ENCODE results near the gene POLR1G. TPM values are rescaled to one million over a fixed set of nuclear protein-coding genes. Genes with fewer than 3 reads are reported as not detected.

Gene POLR1G
- total and polyA plus RNA-seq, 7 donors, result 6.0 to 12.5 (median 8.8) TPM

DNA sequence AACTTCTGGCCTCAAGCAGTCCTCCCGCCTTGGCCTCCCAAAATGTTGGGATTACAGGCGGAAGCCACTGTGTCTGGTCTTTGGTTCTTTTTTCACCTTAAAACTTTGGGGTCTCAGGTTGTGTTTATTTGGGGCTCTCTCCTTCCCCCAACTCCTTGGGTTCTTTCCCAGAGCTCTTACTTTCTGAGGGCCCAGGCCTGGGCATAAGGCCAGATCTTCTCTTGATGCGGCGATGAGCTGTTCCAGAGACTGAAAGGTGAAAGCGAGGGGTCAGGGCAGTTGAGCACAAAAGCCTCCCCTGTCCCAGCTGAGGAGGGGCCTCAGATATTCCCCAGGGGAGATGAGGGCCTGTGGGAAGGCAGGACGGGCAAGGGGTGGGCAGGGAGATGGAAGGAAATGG lies 7.1 kb downstream of the POLR1G start:
- TF ChIP-seq, protein P1, sequence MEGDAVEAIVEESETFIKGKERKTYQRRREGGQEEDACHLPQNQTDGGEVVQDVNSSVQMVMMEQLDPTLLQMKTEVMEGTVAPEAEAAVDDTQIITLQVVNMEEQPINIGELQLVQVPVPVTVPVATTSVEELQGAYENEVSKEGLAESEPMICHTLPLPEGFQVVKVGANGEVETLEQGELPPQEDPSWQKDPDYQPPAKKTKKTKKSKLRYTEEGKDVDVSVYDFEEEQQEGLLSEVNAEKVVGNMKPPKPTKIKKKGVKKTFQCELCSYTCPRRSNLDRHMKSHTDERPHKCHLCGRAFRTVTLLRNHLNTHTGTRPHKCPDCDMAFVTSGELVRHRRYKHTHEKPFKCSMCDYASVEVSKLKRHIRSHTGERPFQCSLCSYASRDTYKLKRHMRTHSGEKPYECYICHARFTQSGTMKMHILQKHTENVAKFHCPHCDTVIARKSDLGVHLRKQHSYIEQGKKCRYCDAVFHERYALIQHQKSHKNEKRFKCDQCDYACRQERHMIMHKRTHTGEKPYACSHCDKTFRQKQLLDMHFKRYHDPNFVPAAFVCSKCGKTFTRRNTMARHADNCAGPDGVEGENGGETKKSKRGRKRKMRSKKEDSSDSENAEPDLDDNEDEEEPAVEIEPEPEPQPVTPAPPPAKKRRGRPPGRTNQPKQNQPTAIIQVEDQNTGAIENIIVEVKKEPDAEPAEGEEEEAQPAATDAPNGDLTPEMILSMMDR (IDR thresholded peaks at IDR 0.05), result no peak
- Histone ChIP-seq H3K27ac (no peak overlapping the region), H3K36me3 (ENCODE audit: insufficient read depth in 1 of 2, low read depth in 1 of 2) (peaks cover 9 to 71% of the 10 kb centered on the region in 2 donors), H3K9me3 (no peaks in the 10 kb centered on the region), H3K4me1 (no peaks in the 10 kb centered on the region), H3K27me3 (ENCODE audit: insufficient read depth in 3 of 3, low read length in 2 of 3) (no peaks in the 10 kb centered on the region), H3K4me3 (no peak overlapping the region)
- ATAC-seq (no peak), DNase-seq (no peak)
- intact Hi-C loops (cut with DNase I), result no loop called here
- WGBS, 3 donors, result 92 to 95% (median 92%) methylated on average over 6 of the region's 6 CpGs

DNA sequence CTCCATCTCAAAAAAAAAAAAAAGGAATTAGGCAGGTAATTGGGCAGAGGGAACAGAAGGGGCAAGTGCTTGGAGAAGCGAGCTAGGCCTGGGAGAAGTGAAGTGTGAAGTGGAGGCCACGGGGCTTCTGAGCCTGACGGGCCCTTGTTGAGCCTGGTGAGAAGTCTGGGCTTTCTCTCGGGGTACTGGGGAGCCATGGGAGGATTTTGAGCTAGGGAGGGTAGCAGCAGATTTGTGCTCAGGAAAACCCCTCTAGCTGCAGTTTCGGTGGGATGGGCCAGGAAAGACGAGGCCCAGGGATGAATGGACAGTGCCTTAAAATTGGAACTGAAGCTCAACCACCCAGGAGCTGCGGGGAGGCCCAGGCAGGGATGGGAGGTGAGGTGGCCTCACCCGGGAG lies 8.0 kb downstream of the POLR1G start:
- TF ChIP-seq, protein P1 (IDR thresholded peaks at IDR 0.05), result no peak
- ATAC-seq (no peak), DNase-seq (no peak)
- peaks cover 9 to 77% of the 10 kb centered on the region in 2 donors for H3K36me3 ChIP-seq (ENCODE audit: insufficient read depth in 1 of 2, low read depth in 1 of 2)
- H3K4me1 ChIP-seq, result no peaks in the 10 kb centered on the region
- no peak overlapping the region for H3K27ac ChIP-seq
- no peaks in the 10 kb centered on the region for H3K9me3 ChIP-seq
- WGBS, 3 donors, result 94 to 95% (median 94%) methylated on average over 7 to 8 of the region's 8 CpGs
- H3K4me3 ChIP-seq, result no peak overlapping the region
- H3K27me3 ChIP-seq (ENCODE audit: insufficient read depth in 3 of 3, low read length in 2 of 3), result no peaks in the 10 kb centered on the region
- intact Hi-C loops (cut with DNase I), result no loop called here

DNA sequence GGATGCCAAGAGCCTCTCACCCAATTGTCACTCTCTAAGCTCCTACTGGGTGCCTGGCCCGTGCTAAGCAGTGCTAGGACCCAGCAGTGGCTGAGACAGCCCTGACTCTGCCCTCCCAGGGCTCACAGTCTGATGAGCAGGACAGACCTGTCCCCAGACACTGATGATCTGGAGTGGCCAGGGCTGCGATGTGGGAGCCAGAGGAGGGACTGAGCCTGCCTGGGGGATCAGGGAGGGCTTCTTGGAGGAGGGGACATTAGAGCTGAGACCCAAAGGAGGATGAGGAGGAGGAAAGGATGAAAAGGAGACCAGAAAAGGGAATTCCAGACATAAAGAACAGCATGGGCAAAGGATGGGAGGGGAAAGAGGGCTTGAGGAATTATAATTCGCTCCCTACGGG lies 10.7 kb downstream of the POLR1G start:
- DNase-seq (no peak), ATAC-seq (no peak)
- peaks cover 9 to 87% of the 10 kb centered on the region in 2 donors for H3K36me3 ChIP-seq (ENCODE audit: insufficient read depth in 1 of 2, low read depth in 1 of 2)
- no peak overlapping the region for H3K4me3 ChIP-seq
- TF ChIP-seq, protein P1 (IDR thresholded peaks at IDR 0.05), result no peak
- H3K27me3 ChIP-seq (ENCODE audit: insufficient read depth in 3 of 3, low read length in 2 of 3), result no peaks in the 10 kb centered on the region
- H3K9me3 ChIP-seq, result no peaks in the 10 kb centered on the region
- H3K4me1 ChIP-seq, result no peaks in the 10 kb centered on the region
- H3K27ac ChIP-seq, result no peak overlapping the region
- intact Hi-C loops (cut with DNase I), result no loop called here
- WGBS, 3 donors, result 65 to 92% (median 82%) methylated on average over 4 of the region's 4 CpGs

DNA sequence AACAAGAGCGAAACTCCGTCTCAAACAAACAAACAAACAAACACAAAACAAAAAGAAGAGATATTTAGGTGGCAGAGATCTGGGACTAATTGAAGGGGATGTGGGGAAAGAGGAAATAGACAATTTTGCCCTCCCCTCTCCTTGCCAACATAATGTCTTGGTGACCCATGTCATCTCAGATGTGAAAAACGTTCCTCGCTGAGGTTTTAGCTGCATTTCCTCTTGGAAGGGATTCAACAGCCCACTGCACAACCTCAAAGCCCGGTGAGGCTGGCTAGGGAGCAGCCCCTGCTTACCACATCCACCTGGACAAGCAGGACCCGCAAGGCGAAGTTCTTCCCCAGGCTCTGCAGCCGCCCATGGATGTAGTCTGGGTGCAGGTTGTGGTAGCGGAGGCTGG lies 12.4 kb downstream of the POLR1G start:
- TF ChIP-seq, protein P1 (IDR thresholded peaks at IDR 0.05), result no peak
- H3K36me3 ChIP-seq (ENCODE audit: insufficient read depth in 1 of 2, low read depth in 1 of 2), result peaks cover 8 to 70% of the 10 kb centered on the region in 2 donors

DNA sequence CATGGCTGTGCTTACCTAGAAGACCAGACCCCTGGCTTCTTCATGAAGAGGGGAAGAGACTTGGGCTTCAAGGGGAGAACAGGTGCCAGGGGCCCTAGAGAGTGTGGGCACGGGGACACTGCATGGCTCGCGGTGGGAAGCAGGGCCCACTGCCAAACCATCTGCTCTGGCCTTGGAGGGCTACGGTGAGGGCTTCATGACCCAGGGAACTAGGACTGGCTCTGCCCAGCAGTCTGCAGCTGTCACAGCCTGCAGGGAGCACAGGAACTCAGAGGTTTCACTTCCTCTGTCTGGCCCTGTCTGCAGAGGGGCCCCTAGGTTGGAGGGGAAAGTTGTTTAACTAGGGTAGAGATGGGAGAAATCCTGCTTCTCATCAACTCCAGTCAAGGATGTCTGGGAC lies 13.0 kb downstream of the POLR1G start:
- Histone ChIP-seq H3K27ac (no peak overlapping the region), H3K9me3 (no peaks in the 10 kb centered on the region), H3K36me3 (ENCODE audit: insufficient read depth in 1 of 2, low read depth in 1 of 2) (peaks cover 6 to 64% of the 10 kb centered on the region in 2 donors), H3K27me3 (ENCODE audit: insufficient read depth in 3 of 3, low read length in 2 of 3) (no peaks in the 10 kb centered on the region), H3K4me1 (peaks cover 14% of the 10 kb centered on the region), H3K4me3 (no peak overlapping the region)
- TF ChIP-seq, protein P1 (IDR thresholded peaks at IDR 0.05), result no peak
- ATAC-seq (no peak), DNase-seq (no peak)
- 9 to 27% (median 20%) methylated on average over 4 of the region's 4 CpGs for WGBS, 3 donors
- intact Hi-C loops (cut with DNase I), result no loop called here

More for the DNA sequence above, 12.4 kb downstream of the POLR1G start:
- Histone ChIP-seq H3K27me3 (ENCODE audit: insufficient read depth in 3 of 3, low read length in 2 of 3) (no peaks in the 10 kb centered on the region), H3K27ac (no peak overlapping the region), H3K4me1 (peaks cover 9% of the 10 kb centered on the region), H3K9me3 (no peaks in the 10 kb centered on the region), H3K4me3 (no peak overlapping the region)
- ATAC-seq (no peak), DNase-seq (no peak)
- WGBS, 3 donors, result 68 to 83% (median 76%) methylated on average over 9 of the region's 9 CpGs
- intact Hi-C loops (cut with DNase I), result no loop called here

Measured in psoas muscle (tissue), 8 donors.